B cell (primary cell): ENCODE measurements around the gene JADE3. TPM values are rescaled to one million over a fixed set of nuclear protein-coding genes. Genes with fewer than 3 reads are reported as not detected.

Source experiments
- ATAC-seq: fragments of 200-7000 bp; cut with Tn5 transposase; one replicate; pipeline ENCODE4 v1.10.0; 2021; ENCODE audit warnings: low read depth, mild to moderate bottlenecking, moderate number of reproducible peaks, moderate library complexity
- CTCF ChIA-PET: fragments of 350-600 bp; sonication (Branson Sonifier 250); formaldehyde crosslinking; loops from one replicate; lab custom pipeline; 2021; ENCODE audit warnings: antibody characterized with exemption, inconsistent platforms; lab: Charles Lee
- POLR2A ChIA-PET: fragments of 350-600 bp; sonication (Branson Sonifier 250); formaldehyde crosslinking; loops from one replicate; lab custom pipeline; 2021; ENCODE audit warnings: antibody characterized with exemption; lab: Charles Lee
- DNase-seq: peaks from one replicate; pipeline ENCODE4 v3.0.0; 2013
- H2AFZ ChIP-seq: 2 replicates; pipeline ENCODE4 v1.6.1; 2012; ENCODE audit warnings: mild to moderate bottlenecking, low read depth, low read length; ENCODE audit not compliant: insufficient read depth, poor library complexity, severe bottlenecking
- H3K27ac ChIP-seq, 2 donors: 1 replicate in 1 of 2; 2 replicates in 1 of 2; pipeline ENCODE4 v1.5.1; 2012 to 2013; ENCODE audit warnings: low read length in 2 of 2, mild to moderate bottlenecking in 2 of 2, moderate library complexity in 1 of 2
- H3K27me3 ChIP-seq, 4 experiments: fragments of 200-600 bp in 1 of 4; sonication (generic) in 1 of 4; replicated peaks in 1 of 4; 1 replicate in 2 of 4; 2 replicates in 2 of 4; pipeline versions ENCODE4 v1.6.1 to v1.7.0; 2013 to 2016; ENCODE audit warnings: low read length in 3 of 4, mild to moderate bottlenecking in 2 of 4, mixed read lengths in 1 of 4, moderate library complexity in 1 of 4; ENCODE audit not compliant: insufficient read depth in 4 of 4, control insufficient read depth in 3 of 4; ENCODE audit errors: control extremely low read depth in 1 of 4
- H3K36me3 ChIP-seq, 2 experiments: replicated peaks in 1 of 2; 1 replicate in 1 of 2; 2 replicates in 1 of 2; pipeline versions ENCODE4 v1.6.1 to v1.7.1; 2013; ENCODE audit warnings: low read length in 1 of 2; ENCODE audit not compliant: insufficient read depth in 2 of 2, control insufficient read depth in 1 of 2; ENCODE audit errors: control extremely low read depth in 1 of 2, extremely low read depth in 1 of 2
- H3K4me1 ChIP-seq, 2 donors: fragments of 200-600 bp in 1 of 2; sonication (generic) in 1 of 2; 1 replicate in 1 of 2; 2 replicates in 1 of 2; pipeline versions ENCODE4 v1.5.1 to v1.6.1; 2013 to 2017; ENCODE audit warnings: low read length in 2 of 2; ENCODE audit not compliant: control insufficient read depth in 2 of 2, insufficient read depth in 2 of 2
- H3K4me2 ChIP-seq: replicated peaks from 2 replicates; pipeline ENCODE3; 2012; ENCODE audit warnings: mild to moderate bottlenecking, low read depth, low read length; ENCODE audit not compliant: poor library complexity, severe bottlenecking
- H3K4me3 ChIP-seq, 5 experiments: fragments of 200-600 bp in 1 of 5; sonication (generic) in 1 of 5; 1 replicate in 3 of 5; 2 replicates in 2 of 5; pipeline versions ENCODE4 v1.5.1 to v1.7.0; 2011 to 2016; ENCODE audit warnings: low read length in 4 of 5, mild to moderate bottlenecking in 4 of 5, low read depth in 2 of 5, control low read depth in 1 of 5, moderate library complexity in 1 of 5; ENCODE audit not compliant: insufficient read depth in 1 of 5; ENCODE audit errors: control extremely low read depth in 1 of 5, extremely low read depth in 1 of 5
- H3K79me2 ChIP-seq: fragments of 200-600 bp; sonication (generic); one replicate; pipeline ENCODE4 v1.6.0; 2016; ENCODE audit warnings: low read length; ENCODE audit not compliant: control insufficient read depth, insufficient read depth
- H3K9ac ChIP-seq: fragments of 200-600 bp; sonication (generic); 2 replicates; pipeline ENCODE4 v1.6.1; 2017; ENCODE audit warnings: mild to moderate bottlenecking, low read length, moderate library complexity
- H3K9me3 ChIP-seq, 3 donors: one replicate each; pipeline versions ENCODE4 v1.6.1 to v1.7.1; 2013; ENCODE audit warnings: low read length in 2 of 3; ENCODE audit not compliant: control insufficient read depth in 2 of 3, insufficient read depth in 1 of 3; ENCODE audit errors: control extremely low read depth in 1 of 3
- H4K20me1 ChIP-seq: 2 replicates; pipeline ENCODE4 v1.6.0; 2012; ENCODE audit warnings: mild to moderate bottlenecking, low read length; ENCODE audit not compliant: insufficient read depth, control insufficient read depth, poor library complexity, severe bottlenecking
- H3K27ac Mint-ChIP-seq: one replicate; pipeline ENCODE4 v1.8.0; 2021; ENCODE audit warnings: mixed read lengths
- H3K27me3 Mint-ChIP-seq: one replicate; pipeline ENCODE4 v1.8.0; 2021; ENCODE audit warnings: mixed read lengths
- H3K4me1 Mint-ChIP-seq: one replicate; pipeline ENCODE4 v1.8.0; 2021; ENCODE audit warnings: mixed read lengths
- H3K4me3 Mint-ChIP-seq: one replicate; pipeline ENCODE4 v1.8.0; 2021; ENCODE audit warnings: mixed read lengths
- H3K9me3 Mint-ChIP-seq: one replicate; pipeline ENCODE4 v1.8.0; 2022; ENCODE audit warnings: mixed read lengths; ENCODE audit not compliant: insufficient read depth
- CTCF ChIP-seq: fragments of 200-600 bp; IDR thresholded peaks from one replicate; pipeline ENCODE4 v1.8.0; 2022; ENCODE audit warnings: antibody characterized with exemption, mild to moderate bottlenecking
- EZH2 ChIP-seq: IDR thresholded peaks from 2 replicates; pipeline ENCODE4 v1.6.1; 2012; ENCODE audit warnings: borderline replicate concordance, low read depth, mild to moderate bottlenecking, moderate library complexity, low read length; ENCODE audit not compliant: insufficient read depth, poor library complexity, severe bottlenecking
- WGBS: methylation state at CpG from one replicate; pipeline ENCODE4 v1.1.5; 2013; ENCODE audit warnings: missing lambda C conversion rate; ENCODE audit not compliant: insufficient coverage; 5-methylcytosine and 5-hydroxymethylcytosine counted together
- intact Hi-C: fragments of 100-400 bp; cut with micrococcal nuclease; formaldehyde crosslinking; loops from one replicate; pipeline ENCODE4 v1.10.0; 2022
- polyA plus RNA-seq: library from polyadenylated mRNA; depleted of rRNA; stranded (reverse); fragments of >200 nt; gene quantifications from 2 replicates; pipeline ENCODE4 v1.2.3, GENCODE V29; 2012
- total RNA-seq, 2 donors: library from RNA; stranded (reverse); fragments of 120-200 nt in 1 of 2; gene quantifications; 1 replicate in 1 of 2; 2 replicates in 1 of 2; pipeline versions ENCODE4 v1.2.3 to v1.2.4, GENCODE V29; 2013 to 2022

Gene JADE3
- total and polyA plus RNA-seq, 2 donors (not counting 1 experiment from before 2014, with no cell fraction given): 3.6 to 23.4 TPM

GRCh38 chrX:46959985-46960700, 47.9 kb downstream of the JADE3 start:
- peak overlapping the region; percentile 46 for H3K4me2 ChIP-seq
- no peaks in the 10 kb centered on the region for H3K27me3 ChIP-seq
- ATAC-seq (no peak), DNase-seq (no peak)
- 100% methylated on average over 2 of the region's 3 CpGs for WGBS
- H3K9me3 Mint-ChIP-seq: no peaks in the 10 kb centered on the region
- no peaks in the 10 kb centered on the region for H4K20me1 ChIP-seq
- no peaks in the 10 kb centered on the region for H3K9me3 ChIP-seq
- H3K4me3 ChIP-seq: no peak overlapping the region
- H3K4me1 Mint-ChIP-seq: peaks cover 77% of the 10 kb centered on the region
- H3K27ac ChIP-seq: peak overlapping the region; percentile 74 to 76
- no peaks in the 10 kb centered on the region for H3K27me3 Mint-ChIP-seq
- peak overlapping the region; percentile 94 for H3K27ac Mint-ChIP-seq
- peak overlapping the region; percentile 7 for H3K4me3 Mint-ChIP-seq
- H3K9ac ChIP-seq: no peak overlapping the region
- no peak for TF ChIP-seq EZH2
- TF ChIP-seq CTCF: no peak
- no peak overlapping the region for H2AFZ ChIP-seq
- ChIA-PET CTCF (interaction anchor here (1.1 to 1.2 kb wide), 2 partner anchors 18 to 47 kb away, joined by 3 to 5 read pairs; no protein-coding TSS in a partner anchor), POLR2A (no interaction called here)
- peaks cover 61 to 76% of the 10 kb centered on the region in 2 donors for H3K4me1 ChIP-seq
- intact Hi-C loops: loop anchor here (10.0 kb wide), 1 partner anchor 125 kb away; the partner anchor contains the start of gene RP2
- peaks cover 48% of the 10 kb centered on the region for H3K79me2 ChIP-seq
- no peaks in the 10 kb centered on the region for H3K36me3 ChIP-seq

GRCh38 chrX:46961097-46961496, 48.9 kb downstream of the JADE3 start:
- no CpG with 5 or more reads among the region's 3 CpGs for WGBS
- Mint-ChIP-seq H3K27ac (peak overlapping the region; percentile 95), H3K9me3 (no peaks in the 10 kb centered on the region), H3K4me3 (peak overlapping the region; percentile 81), H3K27me3 (no peaks in the 10 kb centered on the region), H3K4me1 (peaks cover 79% of the 10 kb centered on the region)
- Histone ChIP-seq H3K9ac (no peak overlapping the region), H3K36me3 (no peaks in the 10 kb centered on the region), H3K27me3 (no peaks in the 10 kb centered on the region), H3K4me3 (peak overlapping the region in 1 of 5 experiments; percentile 8), H2AFZ (no peak overlapping the region), H3K4me1 (peaks cover 68 to 83% of the 10 kb centered on the region in 2 donors), H3K9me3 (no peaks in the 10 kb centered on the region), H3K27ac (peak overlapping the region; percentile 74 to 76), H3K79me2 (peaks cover 43% of the 10 kb centered on the region), H4K20me1 (no peaks in the 10 kb centered on the region), H3K4me2 (peak overlapping the region; percentile 46)
- CTCF ChIA-PET: interaction anchor here (1.0 to 1.2 kb wide), 3 partner anchors 17 to 49 kb away, joined by 3 to 7 read pairs (median 5); partner anchors contain the start of gene JADE3
- DNase-seq (peak; percentile 62), ATAC-seq (peak; percentile 69)
- TF ChIP-seq CTCF: no peak
- intact Hi-C loops: loop anchor here (10.0 kb wide), 1 partner anchor 126 kb away; the partner anchor contains the start of gene RP2
- POLR2A ChIA-PET: no interaction called here
